Measurements from ENCODE around the gene OPRL1. TPM values are rescaled to one million over a fixed set of nuclear protein-coding genes. Genes with fewer than 3 reads are reported as not detected.
"Not testable (repeated sequence)": the region's sequence is repeated elsewhere in the genome, so short reads cannot be mapped to it uniquely, and the experiment has no call there.

Gene OPRL1
- total RNA-seq, 4 donors from 2014 or later, result 0.54 to 0.94 (median 0.68) TPM

- intact Hi-C loops (cut with DNase I), result no loop called here
- H3K36me3 ChIP-seq, result no peaks in the 10 kb centered on the region
These were observed 34.6 kb downstream of the OPRL1 start for GRCh38 chr20:64114356-64114971.

GRCh38 chr20:64115171-64115911, 35.5 kb downstream of the OPRL1 start:
- Histone ChIP-seq H3K36me3 (no peaks in the 10 kb centered on the region), H3K4me3 (replicated peaks in 1 of 3) (no peak overlapping the region), H3K9me3 (no peaks in the 10 kb centered on the region), H3K27me3 (no peaks in the 10 kb centered on the region), H3K4me1 (no peaks in the 10 kb centered on the region), H3K27ac (no peak overlapping the region)
- DNase-seq, result no peak
- TF ChIP-seq POLR2A (IDR thresholded peaks at IDR 0.05) (no peak), CTCF (IDR thresholded peaks at IDR 0.05) (no peak)
- WGBS, 2 donors, result 83 to 88% methylated on average over 12 to 14 of the region's 14 CpGs
- intact Hi-C loops (cut with DNase I), result no loop called here

More at GRCh38 chr20:64114356-64114971, 34.6 kb downstream of the OPRL1 start:
- no peaks in the 10 kb centered on the region for H3K27me3 ChIP-seq
- DNase-seq, result no peak
- H3K9me3 ChIP-seq, result no peaks in the 10 kb centered on the region
- H3K4me1 ChIP-seq, result no peaks in the 10 kb centered on the region
- H3K27ac ChIP-seq, result no peak overlapping the region
- TF ChIP-seq CTCF (IDR thresholded peaks at IDR 0.05) (no peak), POLR2A (IDR thresholded peaks at IDR 0.05) (no peak)
- WGBS, 2 donors, result 66 to 79% methylated on average over 9 to 14 of the region's 14 CpGs
- H3K4me3 ChIP-seq (replicated peaks in 1 of 3), result no peak overlapping the region

- intact Hi-C loops (cut with DNase I), result no loop called here
- TF ChIP-seq POLR2A (IDR thresholded peaks at IDR 0.05) (no peak), CTCF (IDR thresholded peaks at IDR 0.05) (no peak)
- no peaks in the 10 kb centered on the region for H3K27me3 ChIP-seq
- 85 to 89% methylated on average over 10 to 17 of the region's 21 CpGs for WGBS, 2 donors
- H3K36me3 ChIP-seq, result no peaks in the 10 kb centered on the region
- no peak for DNase-seq
- H3K4me3 ChIP-seq (replicated peaks in 1 of 3), result no peak overlapping the region
- H3K27ac ChIP-seq, result no peak overlapping the region
- H3K9me3 ChIP-seq, result no peaks in the 10 kb centered on the region
- no peaks in the 10 kb centered on the region for H3K4me1 ChIP-seq
These were observed 36.1 kb downstream of the OPRL1 start for GRCh38 chr20:64116016-64116415.

GRCh38 chr20:64116541-64117431, 36.9 kb downstream of the OPRL1 start:
- H3K4me3 ChIP-seq (replicated peaks in 1 of 3), result no peak overlapping the region
- no peaks in the 10 kb centered on the region for H3K27me3 ChIP-seq
- no peak overlapping the region for H3K27ac ChIP-seq
- H3K4me1 ChIP-seq, result no peaks in the 10 kb centered on the region
- no peak for TF ChIP-seq CTCF (IDR thresholded peaks at IDR 0.05)
- TF ChIP-seq POLR2A (IDR thresholded peaks at IDR 0.05), result no peak
- intact Hi-C loops (cut with DNase I), result no loop called here
- H3K9me3 ChIP-seq, result no peaks in the 10 kb centered on the region
- WGBS, 2 donors, result 83 to 88% methylated on average over 10 to 16 of the region's 17 CpGs
- no peaks in the 10 kb centered on the region for H3K36me3 ChIP-seq
- DNase-seq, result no peak

GRCh38 chr20:64117432-64117777, 37.5 kb downstream of the OPRL1 start:
- H3K36me3 ChIP-seq; H3K9me3 ChIP-seq; H3K27me3 ChIP-seq; H3K4me1 ChIP-seq; H3K4me3 ChIP-seq (replicated peaks in 1 of 3); DNase-seq; H3K27ac ChIP-seq; intact Hi-C loops (cut with DNase I): not testable (repeated sequence)
- no CpG with 5 or more reads among the region's 6 CpGs for WGBS, 2 donors
